Nephron progenitor cell (in vitro differentiated cells): Measurements from ENCODE around the gene PTPRD.

Experiments
- DNase-seq: peaks from one replicate; pipeline ENCODE4 v3.0.0; 2021
- H3K27ac Mint-ChIP-seq: 2 replicates; pipeline ENCODE4 v1.8.0; 2021; ENCODE audit warnings: mild to moderate bottlenecking, moderate library complexity, mixed read lengths
- H3K27me3 Mint-ChIP-seq: 2 replicates; pipeline ENCODE4 v1.8.0; 2021; ENCODE audit warnings: mild to moderate bottlenecking, low read depth, mixed read lengths; ENCODE audit not compliant: poor library complexity
- H3K36me3 Mint-ChIP-seq: 2 replicates; pipeline ENCODE4 v1.8.0; 2021; ENCODE audit warnings: low read depth, mixed read lengths
- H3K4me1 Mint-ChIP-seq: 2 replicates; pipeline ENCODE4 v1.8.0; 2021; ENCODE audit warnings: mixed read lengths
- H3K4me3 Mint-ChIP-seq: 2 replicates; pipeline ENCODE4 v1.8.0; 2021; ENCODE audit warnings: mild to moderate bottlenecking, moderate library complexity, mixed read lengths
- H3K9me3 Mint-ChIP-seq: 2 replicates; pipeline ENCODE4 v1.8.0; 2021; ENCODE audit warnings: mild to moderate bottlenecking, moderate library complexity, mixed read lengths
- CTCF ChIP-seq: fragments of 200-600 bp; sonication (generic); IDR thresholded peaks from 2 replicates; pipeline ENCODE4 v1.5.0; 2021; ENCODE audit warnings: antibody characterized with exemption

Gene PTPRD

GRCh38 chr9:8338767-8339510 lies 2273.9 kb downstream of the PTPRD start:
- Mint-ChIP-seq H3K9me3 (peaks cover 25% of the 10 kb centered on the region), H3K27ac (no peak overlapping the region), H3K4me3 (no peak overlapping the region), H3K36me3 (peaks cover 75% of the 10 kb centered on the region), H3K27me3 (peaks cover 10% of the 10 kb centered on the region), H3K4me1 (no peaks in the 10 kb centered on the region)
- DNase-seq: no peak
- no peak for TF ChIP-seq CTCF

- H3K9me3 Mint-ChIP-seq: peaks cover 30% of the 10 kb centered on the region
- no peak overlapping the region for H3K4me3 Mint-ChIP-seq
- peaks cover 84% of the 10 kb centered on the region for H3K36me3 Mint-ChIP-seq
- no peak for TF ChIP-seq CTCF
- H3K27me3 Mint-ChIP-seq: peaks cover 10% of the 10 kb centered on the region
- DNase-seq: no peak
- peaks cover under 1% of the 10 kb centered on the region for H3K4me1 Mint-ChIP-seq
- no peak overlapping the region for H3K27ac Mint-ChIP-seq
Observed at GRCh38 chr9:8337834-8338766, 2274.7 kb downstream of the PTPRD start.

GRCh38 chr9:8332871-8333270 lies 2279.9 kb downstream of the PTPRD start:
- H3K27me3 Mint-ChIP-seq: peaks cover 10% of the 10 kb centered on the region
- peaks cover 24% of the 10 kb centered on the region for H3K4me1 Mint-ChIP-seq
- no peak for TF ChIP-seq CTCF
- H3K9me3 Mint-ChIP-seq: peaks cover 78% of the 10 kb centered on the region
- H3K27ac Mint-ChIP-seq: peak overlapping the region; percentile 43
- H3K4me3 Mint-ChIP-seq: peak overlapping the region; percentile 13
- peaks cover 98% of the 10 kb centered on the region for H3K36me3 Mint-ChIP-seq
- DNase-seq: no peak

- peaks cover 98% of the 10 kb centered on the region for H3K36me3 Mint-ChIP-seq
- H3K4me3 Mint-ChIP-seq: no peak overlapping the region
- DNase-seq: no peak
- peaks cover 82% of the 10 kb centered on the region for H3K9me3 Mint-ChIP-seq
- peak overlapping the region; percentile 43 for H3K27ac Mint-ChIP-seq
- H3K4me1 Mint-ChIP-seq: peaks cover 24% of the 10 kb centered on the region
- H3K27me3 Mint-ChIP-seq: peaks cover 10% of the 10 kb centered on the region
- TF ChIP-seq CTCF: no peak
Observed at GRCh38 chr9:8332331-8332650, 2280.5 kb downstream of the PTPRD start.

GRCh38 chr9:8331507-8332330 lies 2281.1 kb downstream of the PTPRD start:
- Mint-ChIP-seq H3K36me3 (peaks cover 98% of the 10 kb centered on the region), H3K27me3 (peaks cover 6% of the 10 kb centered on the region), H3K9me3 (peaks cover 82% of the 10 kb centered on the region), H3K4me3 (no peak overlapping the region), H3K4me1 (peaks cover 24% of the 10 kb centered on the region), H3K27ac (peak overlapping the region; percentile 43)
- DNase-seq: no peak
- no peak for TF ChIP-seq CTCF
